ENCODE results near the gene EN2.

Gene EN2

DNA sequence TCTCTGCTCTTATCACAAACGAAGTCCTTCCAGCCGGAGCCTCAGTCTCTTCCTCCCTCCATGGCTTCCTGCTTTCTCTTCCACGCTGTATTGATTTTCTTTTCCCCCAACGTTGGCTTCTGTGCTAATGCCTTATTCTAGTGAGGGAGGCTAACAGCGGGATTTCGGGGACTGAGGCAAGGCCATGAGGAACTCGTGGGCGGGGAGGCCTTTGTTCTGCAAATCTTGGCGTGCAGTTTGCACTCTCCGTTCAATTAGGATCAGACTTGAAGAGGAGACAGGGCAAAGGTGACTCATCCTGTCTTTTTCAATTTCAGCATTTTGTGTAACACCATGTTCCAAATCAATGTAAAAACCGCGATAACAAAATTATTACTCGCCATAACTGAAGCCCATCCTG lies 25.3 kb downstream of the EN2 start:
- no peak for TF ChIP-seq CTCF (IDR thresholded peaks at IDR 0.05; ENCODE audit: control insufficient read depth, extremely low read depth, insufficient read depth)
- H3K4me3 ChIP-seq (ENCODE audit: low read depth, low read length) = no peak overlapping the region

GRCh38 chr7:155483868-155484325 lies 26.0 kb downstream of the EN2 start:
- no peak for TF ChIP-seq CTCF (IDR thresholded peaks at IDR 0.05; ENCODE audit: control insufficient read depth, extremely low read depth, insufficient read depth)
- DNase-seq (ENCODE audit: low read depth) = no peak
- no peak overlapping the region for H3K4me3 ChIP-seq (ENCODE audit: low read depth, low read length)

More for the DNA sequence above, 25.3 kb downstream of the EN2 start:
- no peak for DNase-seq (ENCODE audit: low read depth)

DNA sequence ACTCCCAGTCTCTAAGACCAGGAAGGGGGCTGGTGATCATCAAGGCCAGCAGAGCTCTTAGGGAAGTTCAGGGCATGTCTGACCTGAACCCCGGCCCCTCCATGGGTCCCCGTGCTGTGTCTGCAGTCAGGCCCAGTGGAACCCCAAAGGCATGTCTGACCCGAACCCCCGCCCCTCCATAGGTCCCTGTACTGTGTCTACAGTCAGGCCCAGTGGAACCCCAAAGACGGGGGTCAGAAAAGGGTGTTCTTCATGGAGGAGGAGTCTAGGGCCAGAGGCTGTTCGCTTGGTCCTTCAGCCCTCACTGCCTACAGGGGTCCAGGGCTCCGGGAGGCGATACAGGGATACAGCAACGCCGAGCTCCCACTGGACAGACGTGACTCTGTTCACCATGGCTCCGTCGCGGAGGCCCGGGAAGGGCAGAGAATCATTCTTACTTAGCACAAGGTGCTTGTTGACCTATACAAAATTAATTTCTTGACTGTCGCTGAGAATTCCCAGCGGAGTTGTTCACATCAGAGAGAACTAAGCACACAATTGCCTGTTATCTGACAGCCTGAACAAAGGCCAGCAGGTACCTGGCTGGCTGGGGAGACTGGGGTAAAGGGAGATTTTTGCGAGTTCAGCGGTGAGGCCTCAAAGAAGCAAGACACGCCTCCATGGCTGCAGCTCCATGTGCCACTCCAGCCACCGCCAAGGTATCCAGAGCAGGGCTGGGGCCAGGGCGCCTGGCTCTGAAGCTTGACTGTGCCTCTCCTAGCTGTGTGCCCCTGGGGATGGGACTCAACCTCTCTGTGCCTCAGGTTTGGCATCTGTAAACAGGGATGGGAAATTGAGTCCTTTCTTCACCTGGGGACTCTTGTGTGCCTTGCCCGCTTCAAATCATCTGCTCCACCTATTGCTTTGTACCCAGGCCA lies 26.8 kb downstream of the EN2 start:
- TF ChIP-seq CTCF (IDR thresholded peaks at IDR 0.05; ENCODE audit: control insufficient read depth, extremely low read depth, insufficient read depth) = no peak
- no peak overlapping the region for H3K4me3 ChIP-seq (ENCODE audit: low read depth, low read length)
- DNase-seq (ENCODE audit: low read depth) = no peak

DNA sequence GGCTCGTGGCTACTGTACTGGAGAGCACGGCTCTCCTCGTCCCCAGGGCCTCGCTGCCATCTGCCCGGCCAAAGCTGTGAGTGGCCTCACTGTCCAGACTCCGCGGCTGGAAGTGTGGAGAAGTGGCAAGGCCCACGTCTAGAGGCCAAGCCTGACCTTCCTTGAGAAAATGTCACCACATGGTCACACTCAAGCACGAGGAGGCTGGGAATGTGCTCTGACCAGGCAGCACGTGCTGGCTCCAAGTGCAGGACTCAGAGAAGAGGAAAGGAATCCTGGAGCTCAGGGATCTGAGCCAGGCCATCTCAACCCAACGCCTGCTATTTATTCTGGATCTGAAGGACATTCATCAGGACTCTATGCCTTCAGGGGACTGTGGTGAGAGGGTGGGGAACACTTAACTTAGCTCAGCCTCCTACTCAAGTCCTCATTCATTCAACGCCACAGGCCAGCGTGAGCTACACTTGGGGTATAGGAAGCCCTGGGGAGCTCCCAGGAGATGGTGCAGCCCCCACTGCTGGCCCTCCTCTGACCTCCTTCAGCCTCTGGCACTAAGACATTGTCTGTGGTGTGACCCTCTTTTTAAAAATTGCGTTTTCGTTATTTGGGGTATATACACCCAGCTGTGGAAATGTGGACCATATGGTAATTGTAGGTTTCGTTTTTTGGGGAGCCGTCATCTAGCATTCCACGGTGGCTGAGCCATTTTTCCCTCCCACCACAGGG lies 29.0 kb downstream of the EN2 start:
- no peak overlapping the region for H3K4me3 ChIP-seq (ENCODE audit: low read depth, low read length)
- no peak for TF ChIP-seq CTCF (IDR thresholded peaks at IDR 0.05; ENCODE audit: control insufficient read depth, extremely low read depth, insufficient read depth)
- no peak for DNase-seq (ENCODE audit: low read depth)

DNA sequence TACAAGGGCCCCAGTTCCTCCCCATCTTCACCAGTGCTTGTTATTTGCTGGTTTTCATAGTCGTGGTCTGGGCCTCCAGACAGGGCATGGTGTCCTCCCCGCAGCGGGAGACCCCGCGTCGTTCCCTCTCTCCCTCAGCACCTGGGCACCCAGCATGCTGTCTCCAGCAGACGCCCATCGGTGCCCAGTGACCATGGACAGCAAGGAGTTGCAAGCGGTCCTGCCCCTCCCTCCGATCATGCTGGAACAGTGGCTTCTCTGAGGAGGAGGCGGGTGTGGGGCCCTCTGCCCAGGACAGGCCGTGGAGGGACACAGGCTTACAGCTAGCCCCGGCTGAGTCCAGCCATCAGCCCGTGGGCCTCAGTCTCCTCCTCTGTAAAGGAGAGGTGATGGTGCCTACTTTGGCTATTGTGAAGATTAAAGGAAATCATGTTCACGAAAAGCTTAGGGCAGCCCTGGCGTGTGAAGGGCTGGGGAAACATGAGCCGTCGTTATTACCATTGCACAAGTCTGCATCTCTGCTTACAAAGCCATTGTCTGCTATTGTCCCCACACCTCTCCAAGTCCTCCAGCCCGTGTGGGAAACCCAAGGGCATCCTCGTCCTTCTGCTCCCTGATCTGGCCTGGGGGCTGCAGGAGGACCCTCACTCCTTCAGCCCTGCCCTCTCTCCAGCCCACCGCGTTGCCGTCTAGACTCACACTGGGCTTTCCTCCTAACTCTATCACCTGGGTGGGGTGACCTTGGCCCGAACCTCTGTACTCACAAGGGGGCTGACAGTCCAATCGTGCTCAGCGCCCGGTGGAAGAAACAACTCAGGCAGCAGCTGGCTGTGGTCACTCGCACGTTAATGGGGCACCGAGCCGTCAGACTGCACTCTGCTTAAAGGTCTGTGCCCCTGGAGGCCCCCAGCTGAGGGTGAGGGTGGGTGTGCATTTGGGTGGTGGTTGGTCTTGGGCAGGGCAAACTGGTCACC lies 29.9 kb downstream of the EN2 start:
- TF ChIP-seq CTCF (IDR thresholded peaks at IDR 0.05; ENCODE audit: control insufficient read depth, extremely low read depth, insufficient read depth) = no peak
- no peak for DNase-seq (ENCODE audit: low read depth)
- no peak overlapping the region for H3K4me3 ChIP-seq (ENCODE audit: low read depth, low read length)

GRCh38 chr7:155488483-155489127 lies 30.7 kb downstream of the EN2 start:
- no peak overlapping the region for H3K4me3 ChIP-seq (ENCODE audit: low read depth, low read length)
- TF ChIP-seq CTCF (IDR thresholded peaks at IDR 0.05; ENCODE audit: control insufficient read depth, extremely low read depth, insufficient read depth) = no peak
- DNase-seq (ENCODE audit: low read depth) = no peak
